GM21515 (cell line): ENCODE results near the gene JHY.
"Not testable (repeated sequence)": the region's sequence is repeated elsewhere in the genome, so short reads cannot be mapped to it uniquely, and the experiment has no call there.

Source experiments
- ATAC-seq: cut with Tn5 transposase; IDR thresholded peaks from one replicate; pipeline ENCODE4 v1.9.1; 2021; ENCODE audit not compliant: unreplicated experiment

The JHY gene

DNA sequence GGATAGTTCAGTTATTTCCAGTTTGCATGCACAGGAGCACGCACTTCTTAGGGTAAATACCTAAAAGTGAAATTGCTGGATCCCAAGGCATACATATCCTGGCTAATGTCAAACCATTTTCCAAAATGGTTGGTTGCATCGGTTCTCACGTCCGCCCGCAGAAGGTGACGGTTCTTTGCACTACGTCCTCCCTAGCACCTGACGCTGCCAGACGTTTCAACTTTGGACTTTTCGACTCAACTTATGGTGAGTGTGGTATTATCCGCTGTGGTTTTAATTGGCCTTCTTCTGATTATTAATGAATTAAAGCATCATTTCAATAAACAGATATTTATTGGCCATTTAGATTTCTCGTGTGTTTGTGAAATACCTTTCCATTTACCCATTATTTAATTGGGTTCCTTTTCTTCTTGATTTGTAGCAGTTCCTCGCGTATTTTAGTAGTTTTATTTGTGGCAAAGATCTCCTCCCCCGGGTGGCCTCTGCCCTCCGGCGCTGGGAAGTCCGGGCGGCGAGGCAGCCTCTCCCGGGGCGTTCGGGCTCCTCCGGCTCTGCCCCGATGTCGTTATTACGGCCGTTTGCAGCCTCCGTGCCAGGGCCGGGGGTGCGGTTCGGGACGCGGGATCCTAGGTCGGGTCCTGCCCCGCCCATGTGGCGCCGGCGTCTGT, at the start of gene JHY:
Gene JHY, plus strand, starts transcription at position 571 of the 668 bp plus-strand sequence. CDS start 3,091 bp downstream, outside the sequence.
- ATAC-seq: no peak

DNA sequence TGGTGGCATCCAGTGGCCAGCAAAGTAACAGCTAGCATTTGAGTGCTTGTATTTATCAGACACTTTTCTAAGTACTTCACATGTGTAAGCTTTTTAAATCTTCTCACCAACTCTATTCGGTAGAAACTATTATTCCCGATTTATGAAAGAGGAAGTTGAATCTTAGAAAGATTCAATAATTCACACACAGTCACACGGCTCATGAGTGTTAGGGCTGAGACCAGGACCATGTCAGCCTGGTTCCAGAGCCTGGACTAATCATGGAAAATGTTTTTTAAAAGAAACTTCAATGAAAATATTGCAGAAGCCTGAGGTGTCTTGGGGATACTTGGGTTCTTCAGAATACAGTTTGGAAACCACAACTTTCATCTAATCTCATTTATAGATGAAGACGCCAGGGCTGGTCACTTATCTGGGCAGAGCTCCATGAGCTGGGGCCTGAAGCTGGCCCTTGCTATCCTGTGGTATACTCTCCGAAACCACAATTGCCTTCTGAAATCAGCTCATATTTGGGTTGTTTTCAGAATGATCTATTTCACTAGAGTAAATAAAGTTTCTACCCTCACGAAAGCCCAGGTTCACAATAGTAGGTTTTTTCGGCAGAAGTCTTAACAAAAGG, 48.6 kb upstream of the JHY start:
- ATAC-seq: no peak

DNA sequence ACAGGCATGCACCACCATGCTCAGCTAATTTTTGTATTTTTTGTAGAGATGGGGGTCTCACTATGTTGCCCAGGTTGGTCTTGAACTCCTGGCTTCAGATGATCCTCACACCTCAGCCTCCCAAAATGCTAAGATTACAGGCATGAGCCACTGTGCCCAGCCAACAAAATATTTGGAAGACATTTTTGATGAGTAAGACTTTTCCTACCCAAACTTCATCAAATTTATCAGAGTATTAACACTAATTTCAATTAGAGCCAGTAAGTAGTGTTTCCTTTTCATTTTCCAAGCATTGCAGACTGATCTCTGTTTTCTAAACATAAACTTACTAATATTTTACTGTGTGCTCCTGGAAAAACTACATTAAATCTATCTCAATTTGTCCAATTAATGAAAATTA, 45.6 kb upstream of the JHY start:
- ATAC-seq: no peak

DNA sequence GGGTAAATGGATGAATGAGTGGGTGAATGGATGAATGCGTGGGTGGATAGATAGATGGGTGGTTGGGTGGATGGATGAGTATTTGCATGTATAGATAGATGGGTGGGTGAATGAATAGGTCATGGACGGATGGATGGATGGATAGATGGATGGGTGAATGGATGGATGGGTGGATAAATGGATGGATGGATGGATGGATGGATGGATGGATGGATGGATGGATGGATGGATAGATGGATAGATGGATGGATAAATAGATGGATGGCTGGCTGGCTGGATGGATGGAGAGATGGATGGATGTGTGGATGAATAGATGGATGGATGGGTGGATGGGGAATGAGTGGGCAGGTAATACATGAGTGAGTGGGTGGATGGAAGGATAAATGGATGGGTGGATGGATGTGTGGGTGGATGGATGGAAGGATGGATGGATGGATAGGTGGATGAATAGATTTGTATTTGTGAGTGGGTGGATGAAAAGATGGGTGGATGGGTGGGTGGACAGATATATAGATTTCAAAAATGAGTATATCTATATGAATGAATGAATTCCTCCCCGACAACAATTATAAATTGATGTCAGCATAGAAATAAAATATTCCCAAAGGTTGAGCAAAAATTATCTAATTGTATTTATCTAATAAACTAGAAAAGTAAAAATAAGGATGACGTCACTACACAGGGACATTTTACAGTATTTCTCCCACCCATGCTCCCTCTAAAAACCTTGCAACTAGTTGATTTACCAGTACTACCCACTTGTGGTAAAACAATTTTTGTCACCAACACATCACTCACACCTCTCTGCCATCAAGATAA, 44.8 kb upstream of the JHY start:
- ATAC-seq: no peak

DNA sequence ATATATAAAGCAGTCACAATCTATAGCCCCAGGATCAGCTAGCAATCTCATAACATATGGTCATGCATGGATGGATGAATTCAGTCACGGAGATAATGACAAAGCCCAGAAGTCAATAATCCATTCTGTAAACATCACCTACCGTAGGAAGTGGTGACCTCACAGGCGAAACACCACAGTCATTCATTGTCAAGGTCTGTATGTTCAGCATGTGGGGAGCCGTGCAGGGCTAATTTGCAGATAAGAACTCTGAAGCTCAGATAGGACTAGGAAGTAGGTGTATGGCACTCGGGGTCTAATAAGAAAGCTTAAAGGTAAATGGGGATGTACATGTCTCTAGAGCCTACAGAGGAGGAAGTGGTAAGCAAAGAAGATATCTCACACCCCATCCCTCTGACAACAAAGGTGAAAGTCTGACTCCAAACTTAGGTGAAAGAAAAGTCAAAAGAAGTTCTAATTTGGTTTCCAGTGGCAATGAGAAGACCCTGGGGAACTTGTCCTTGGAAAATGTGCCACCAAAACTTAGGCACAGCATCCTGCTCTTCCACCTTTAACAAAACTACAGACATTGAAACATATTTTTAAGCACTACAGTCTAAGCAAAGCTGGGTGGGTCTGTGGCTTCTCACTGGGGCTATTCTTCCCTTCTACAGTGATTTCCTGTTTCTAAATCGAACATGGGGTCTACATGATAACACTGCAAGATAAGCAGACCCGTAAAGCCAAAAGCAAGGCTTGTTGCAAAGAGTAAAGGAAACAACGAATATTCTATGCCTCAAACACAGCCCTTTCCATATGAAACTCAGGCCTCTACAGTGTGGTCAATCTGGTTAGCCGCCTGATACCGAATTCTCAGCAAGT, 39.0 kb upstream of the JHY start:
- peak; percentile 77 for ATAC-seq

DNA sequence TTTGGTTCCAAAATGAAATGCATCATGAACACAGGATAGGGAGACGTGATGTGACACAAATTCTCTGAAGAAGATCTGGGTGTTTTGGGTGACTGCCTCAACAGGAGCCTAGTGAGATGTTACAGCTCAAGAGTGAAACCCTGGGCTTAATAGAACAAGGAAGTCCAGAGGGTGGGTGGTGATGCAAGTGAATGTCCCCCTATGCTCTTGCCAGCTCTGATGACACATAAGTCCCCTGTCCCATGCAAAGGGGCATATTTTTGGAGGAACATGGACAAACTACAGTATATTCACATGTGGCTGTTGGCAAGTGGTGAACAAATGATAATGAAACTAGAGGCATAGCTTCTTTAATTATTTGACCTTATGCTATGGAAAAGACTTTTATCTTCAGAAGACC, 35.1 kb upstream of the JHY start:
- no peak for ATAC-seq

DNA sequence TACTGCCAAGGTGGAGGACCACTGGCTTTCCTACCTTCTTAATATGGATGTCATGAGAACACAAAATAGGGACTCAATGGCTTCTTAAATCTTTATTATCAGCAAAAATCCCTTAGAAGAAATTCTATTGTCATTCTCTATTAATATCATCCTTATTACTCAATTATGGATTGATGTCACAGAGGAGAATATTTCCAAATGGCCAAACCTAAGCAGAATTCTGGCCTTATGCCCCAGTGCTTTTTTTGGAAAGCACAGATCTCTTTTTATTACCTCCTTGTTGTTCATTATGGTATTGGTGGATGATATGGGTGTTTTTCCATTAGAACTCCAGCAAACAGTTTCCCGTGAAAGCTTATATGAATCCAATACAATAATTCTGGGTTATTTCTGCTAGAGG, 34.4 kb upstream of the JHY start:
- no peak for ATAC-seq

DNA sequence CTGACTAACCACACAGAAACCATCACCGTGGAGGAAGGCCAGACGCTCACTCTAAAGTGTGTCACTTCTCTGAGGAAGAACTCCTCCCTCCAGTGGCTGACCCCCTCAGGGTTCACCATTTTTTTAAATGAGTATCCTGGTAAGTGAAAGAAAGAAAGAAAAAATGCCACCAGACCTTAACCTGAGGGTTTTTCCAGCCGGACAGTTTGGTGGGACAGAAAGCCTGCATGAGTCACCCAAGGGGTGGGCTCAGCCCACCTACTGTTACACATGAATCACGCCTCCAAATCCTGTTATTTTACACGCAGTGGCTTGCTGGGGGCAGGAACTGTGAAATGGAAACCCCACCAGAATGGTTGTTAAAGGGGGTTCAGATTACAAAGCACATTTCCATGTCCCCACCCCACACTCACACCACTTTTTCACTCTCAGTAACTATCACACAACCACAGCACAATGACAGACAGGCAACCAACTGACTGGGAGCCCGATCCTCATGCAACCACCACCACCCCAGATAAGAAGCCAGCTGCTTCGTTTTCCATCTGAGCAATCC, 32.4 kb upstream of the JHY start:
- ATAC-seq: no peak

DNA sequence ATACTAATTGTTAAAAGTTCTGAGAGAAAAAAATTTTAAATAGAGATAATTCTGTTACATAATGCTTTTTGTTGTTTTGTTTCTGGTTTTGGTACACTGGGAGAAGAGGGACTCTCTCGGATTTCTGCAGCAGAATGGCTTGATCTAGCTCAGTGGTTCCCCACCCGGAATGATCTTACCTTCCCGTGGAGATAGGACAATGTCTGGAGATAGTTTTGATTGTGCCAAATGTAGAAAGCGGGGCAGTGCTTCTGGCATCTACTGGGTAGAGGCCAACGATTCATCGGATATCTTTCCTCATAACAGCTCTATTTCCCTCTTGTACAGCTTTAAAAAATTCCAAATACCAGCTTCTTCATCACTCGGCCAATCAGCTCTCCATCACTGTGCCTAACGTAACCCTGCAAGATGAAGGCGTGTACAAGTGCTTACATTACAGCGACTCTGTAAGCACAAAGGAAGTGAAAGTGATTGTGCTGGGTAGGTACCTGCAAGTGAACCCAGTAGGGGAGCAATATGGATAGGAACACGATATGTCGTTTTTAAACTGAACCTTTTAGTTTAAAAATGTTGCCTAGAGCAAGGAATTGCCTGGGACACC, 31.1 kb upstream of the JHY start:
- peak; percentile 64 for ATAC-seq

DNA sequence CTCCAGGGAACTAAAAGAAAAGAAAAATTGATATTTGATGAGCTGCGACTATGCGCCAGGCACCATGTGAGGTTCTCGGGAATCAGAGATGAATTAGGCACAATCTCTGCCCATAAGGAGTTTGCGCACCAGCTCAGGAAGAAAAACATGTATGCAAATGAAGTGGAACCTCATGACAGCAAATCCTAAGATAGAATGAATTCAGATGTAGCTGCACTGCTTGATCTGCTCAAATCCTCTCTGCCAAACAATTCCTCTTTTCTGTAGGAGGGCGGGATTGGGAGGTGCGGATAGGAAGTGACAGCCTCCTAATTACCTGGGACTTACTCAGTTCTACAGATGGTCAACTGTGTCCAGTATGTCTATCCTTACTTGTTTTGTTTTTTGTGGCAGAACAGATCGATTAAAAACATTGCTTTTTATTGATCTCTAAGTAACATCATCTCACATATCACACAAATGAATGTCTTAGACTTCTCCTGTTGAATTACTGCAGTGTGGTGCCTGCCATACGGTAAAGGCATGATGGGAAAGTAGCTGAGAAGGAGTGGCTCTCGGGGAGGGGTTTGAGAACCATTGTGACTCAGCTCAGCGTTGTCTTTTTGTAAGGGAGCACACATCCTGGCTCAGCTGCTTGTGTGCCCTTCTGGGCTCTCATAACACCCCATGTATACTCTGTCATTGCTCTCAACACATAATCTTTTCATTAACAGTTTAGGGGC, 30.3 kb upstream of the JHY start:
- ATAC-seq: no peak

DNA sequence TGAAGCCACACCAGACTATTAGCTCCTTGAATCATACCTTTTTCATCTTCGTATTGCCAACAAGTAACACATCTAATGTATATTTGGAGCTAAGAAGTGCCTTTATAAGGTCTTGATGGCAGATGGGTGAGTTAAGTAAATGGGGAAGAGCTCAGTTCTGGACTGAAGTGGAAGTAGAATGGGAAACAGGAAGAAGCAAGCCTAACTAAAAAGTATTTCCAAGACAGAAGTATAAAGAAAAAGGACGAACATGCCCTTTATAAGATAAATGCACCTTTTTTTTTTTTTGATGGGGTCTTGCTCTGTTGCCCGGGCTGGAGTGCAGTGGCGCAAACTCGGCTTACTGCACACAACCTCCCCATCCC, 29.8 kb upstream of the JHY start:
- no peak for ATAC-seq

DNA sequence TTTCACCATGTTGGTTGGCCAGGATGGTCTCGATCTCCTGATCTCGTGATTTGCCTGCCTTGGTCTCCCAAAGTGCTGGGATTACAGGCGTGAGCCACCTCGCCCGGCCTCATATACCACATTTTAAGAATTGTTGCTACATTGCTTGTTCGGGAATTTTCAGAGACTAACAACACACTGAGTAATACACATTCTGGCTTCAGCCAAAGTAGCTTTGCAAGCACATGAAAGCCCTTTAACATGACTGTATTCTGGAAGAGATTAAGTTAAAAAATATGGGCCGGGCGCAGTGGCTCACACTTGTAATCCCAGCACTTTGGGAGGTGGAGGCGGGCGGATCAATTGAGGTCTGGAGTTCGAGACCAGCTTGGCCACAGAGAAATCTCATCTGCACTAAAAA, 29.3 kb upstream of the JHY start:
- ATAC-seq: no peak

DNA sequence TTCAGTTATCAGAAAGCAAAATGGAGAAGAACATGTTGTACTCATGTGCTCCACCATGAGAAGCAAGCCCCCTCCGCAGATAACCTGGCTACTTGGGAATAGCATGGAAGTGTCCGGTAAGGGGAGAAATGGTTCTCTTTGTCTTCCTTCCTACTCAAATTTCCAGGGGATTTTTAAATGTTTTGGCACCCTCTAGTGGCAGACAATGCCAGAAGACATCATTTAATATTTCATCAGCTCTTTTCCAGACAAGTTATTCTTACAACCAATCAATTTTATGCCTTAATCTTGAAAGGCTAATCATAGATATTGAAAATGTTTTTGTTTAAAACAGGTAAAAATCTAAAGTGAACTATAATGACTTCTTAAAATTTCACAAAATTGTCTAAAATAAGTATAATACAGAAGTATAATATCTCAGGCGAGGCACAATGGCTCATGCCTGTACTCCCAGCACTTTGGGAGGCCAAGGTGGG, 28.6 kb upstream of the JHY start:
- no peak for ATAC-seq

DNA sequence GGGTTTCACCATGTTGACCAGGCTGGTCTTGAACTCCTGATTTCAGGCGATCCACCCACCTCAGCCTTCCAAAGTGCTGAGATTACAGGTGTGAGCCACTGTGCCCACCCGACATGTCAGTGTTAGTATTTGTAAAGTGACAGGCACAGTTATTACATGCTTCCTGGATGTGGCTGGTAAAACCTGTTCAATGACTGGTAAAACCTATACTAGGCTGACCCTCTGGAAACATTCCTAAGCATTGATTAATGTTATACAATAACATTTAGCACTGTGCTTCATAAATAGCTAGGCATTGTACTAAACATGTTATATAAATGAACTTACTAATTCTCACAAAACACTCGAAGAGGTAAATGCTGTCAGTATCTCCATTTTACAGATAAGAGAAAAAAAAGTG, 20.9 kb upstream of the JHY start:
- ATAC-seq: no peak

DNA sequence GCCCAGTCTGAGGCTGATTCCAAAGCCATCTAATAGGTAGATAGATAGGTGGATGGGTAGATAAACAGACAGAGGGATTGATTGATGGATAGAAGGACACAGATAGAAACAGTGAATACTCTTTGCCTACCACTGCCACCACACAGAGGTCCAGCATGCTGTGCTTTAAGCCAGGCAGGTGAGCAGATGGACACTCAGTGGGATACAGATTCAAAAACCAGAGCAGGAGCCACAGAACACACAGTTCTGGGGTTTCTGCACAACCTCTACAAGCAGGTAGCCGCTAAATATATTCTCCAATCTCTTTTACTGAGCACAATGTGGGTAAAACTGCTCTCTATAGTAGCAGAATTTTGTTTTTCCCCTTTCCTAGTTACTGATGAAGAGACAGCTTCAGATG, 20.5 kb upstream of the JHY start:
- no peak for ATAC-seq

DNA sequence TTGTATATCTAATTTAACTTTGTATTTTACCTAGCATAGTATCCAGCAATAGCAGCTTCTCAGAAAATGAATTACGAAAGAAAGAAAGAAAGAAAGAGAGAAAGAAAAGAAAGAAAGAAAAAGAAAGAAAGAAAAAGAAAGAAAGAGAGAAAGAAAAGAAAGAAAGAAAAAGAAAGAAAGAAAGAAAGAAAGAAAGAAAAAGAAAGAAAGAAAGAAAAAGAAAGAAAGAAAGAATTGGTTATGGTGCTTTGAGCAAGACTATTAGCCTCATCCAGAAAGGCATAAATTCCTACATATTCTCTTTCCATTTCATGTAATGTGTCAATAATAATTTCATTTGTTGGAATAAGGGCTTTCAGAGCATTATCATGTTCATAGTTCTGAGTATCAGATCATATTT, 19.4 kb upstream of the JHY start:
- not testable (repeated sequence) for ATAC-seq

DNA sequence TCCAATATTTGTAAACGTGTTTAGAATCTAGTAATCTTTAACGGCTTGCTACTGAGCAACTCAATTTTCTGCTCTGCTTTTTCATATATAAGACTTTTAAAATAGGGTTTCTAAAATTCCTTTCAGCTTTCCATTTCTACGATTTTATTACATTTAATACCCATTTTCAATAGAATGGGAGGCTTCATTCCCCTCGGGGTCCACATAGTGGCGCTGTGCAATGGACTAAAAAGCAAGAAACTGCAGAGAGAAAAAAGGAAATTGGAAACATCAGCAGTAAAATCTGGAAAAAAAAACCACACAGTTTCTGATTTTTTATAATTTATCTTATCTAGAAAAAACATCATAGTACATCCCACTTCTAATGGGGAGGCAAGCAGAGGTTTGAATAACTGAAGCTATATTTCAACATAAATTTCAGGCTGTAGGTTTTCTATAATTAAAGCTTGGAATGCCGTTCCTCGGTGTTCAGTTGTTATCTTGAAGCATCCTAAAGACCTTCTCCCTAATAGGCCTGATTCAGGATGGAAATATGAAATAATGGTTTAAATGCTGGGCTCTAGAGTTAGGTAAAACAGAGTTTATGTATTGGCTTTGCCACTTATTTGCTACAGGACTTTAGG, 18.7 kb upstream of the JHY start:
- no peak for ATAC-seq

DNA sequence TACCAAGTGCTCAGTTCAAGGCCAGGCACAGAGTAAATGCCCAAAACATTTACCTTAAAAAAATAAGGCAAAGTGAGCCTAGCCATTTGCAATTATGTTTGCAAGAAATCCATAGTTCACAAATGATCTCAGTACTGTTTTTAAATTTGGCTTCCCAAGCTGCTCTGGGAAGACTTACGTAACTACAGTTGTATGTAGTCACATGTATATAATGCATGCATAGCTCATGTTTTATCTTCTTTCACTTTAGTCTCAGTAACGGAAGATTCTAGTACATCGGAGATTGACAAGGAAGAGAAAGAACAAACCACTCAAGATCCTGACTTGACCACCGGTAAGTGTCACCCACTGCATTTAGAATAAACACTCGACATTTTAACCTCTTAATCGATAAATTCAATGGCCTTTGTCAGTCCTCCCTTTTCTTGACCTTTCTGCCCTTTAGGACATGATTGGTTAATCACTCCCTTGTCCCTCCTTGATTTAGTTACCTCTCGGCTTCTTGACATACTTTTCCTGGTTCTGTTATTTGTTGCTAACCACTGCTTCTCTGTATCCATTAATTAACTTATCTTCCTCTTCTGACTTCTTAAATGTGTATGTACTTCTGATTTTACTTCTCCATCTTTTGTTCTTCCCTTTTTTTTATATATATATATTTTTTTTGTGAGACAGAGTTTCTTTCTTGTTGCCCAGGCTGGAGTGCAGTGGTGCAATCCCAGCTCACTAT, 18.0 kb upstream of the JHY start:
- ATAC-seq: no peak

DNA sequence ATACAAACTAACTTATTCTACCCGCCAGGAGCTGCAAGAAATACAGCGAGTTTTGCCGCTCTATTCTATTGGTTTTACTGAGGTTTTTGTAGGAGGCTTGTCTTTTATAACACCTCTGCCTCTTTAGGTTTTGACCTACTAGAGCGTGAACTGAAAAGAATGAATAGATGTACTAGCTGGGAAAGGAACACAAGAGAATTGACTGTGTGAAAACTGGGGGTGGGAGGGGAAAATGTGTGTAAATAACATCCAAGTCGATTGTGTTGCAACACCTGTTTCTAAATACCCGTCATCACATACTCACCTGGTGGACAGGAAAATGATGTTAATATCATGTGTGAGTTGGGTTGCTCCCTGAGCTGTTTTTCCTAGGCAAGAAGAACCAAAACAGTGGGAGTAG, 12.9 kb upstream of the JHY start:
- ATAC-seq: no peak
